ENCODE results near the gene CLC. TPM values are rescaled to one million over a fixed set of nuclear protein-coding genes. Genes with fewer than 3 reads are reported as not detected.

The CLC gene
- total RNA-seq, 1 donor from 2014 or later, result not detected

Other genes starting within 250 kb of the CLC start
- gene DLL3, start 239.1 kb downstream of the CLC start, total RNA-seq, result 0.25 and 0.53 TPM in 2 replicates
- not detected in 2 replicates for gene SELENOV, start 222.9 kb downstream of the CLC start, total RNA-seq
- 3.1 and 4.7 TPM in 2 replicates for gene EID2B, start 205.2 kb downstream of the CLC start, total RNA-seq
- 19.2 and 19.6 TPM in 2 replicates for gene EID2, start 197.9 kb downstream of the CLC start, total RNA-seq
- gene LGALS13, start 135.5 kb downstream of the CLC start, total RNA-seq, result not detected in 2 replicates
- not detected in 2 replicates for gene LGALS16, start 82.1 kb downstream of the CLC start, total RNA-seq
- not detected in 2 replicates for gene LGALS14, start 33.5 kb downstream of the CLC start, total RNA-seq
- not detected in 2 replicates for gene LEUTX, start 40.8 kb upstream of the CLC start, total RNA-seq
- 9.2 and 12.4 TPM in 2 replicates for gene DYRK1B, start 96.1 kb upstream of the CLC start, total RNA-seq
- gene FBL, start 108.3 kb upstream of the CLC start, total RNA-seq, result 278 and 378 TPM in 2 replicates
- gene FCGBP, start 196.6 kb upstream of the CLC start, total RNA-seq, result under 0.01 and 0.04 TPM in 2 replicates
- 129 and 161 TPM in 2 replicates for gene PSMC4, start 233.1 kb upstream of the CLC start, total RNA-seq